Suprapubic skin (tissue), 4 donors: Measurements from ENCODE around the gene BTK. TPM values are rescaled to one million over a fixed set of nuclear protein-coding genes. Genes with fewer than 3 reads are reported as not detected.

Experiments used
- DNase-seq, 2 donors: peaks; one replicate each; pipeline ENCODE4 v3.0.0-alpha.2; 2019; ENCODE audit warnings: low spot score in 2 of 2
- H3K27ac ChIP-seq: fragments of 200-600 bp; sonication (generic); one replicate; pipeline ENCODE4 v1.5.1; 2019
- H3K27me3 ChIP-seq: fragments of 200-600 bp; sonication (generic); one replicate; pipeline ENCODE4 v1.5.1; 2019
- H3K36me3 ChIP-seq: fragments of 200-600 bp; sonication (generic); one replicate; pipeline ENCODE4 v1.5.1; 2019
- H3K4me1 ChIP-seq: fragments of 200-600 bp; sonication (generic); one replicate; pipeline ENCODE4 v1.5.1; 2019
- H3K4me3 ChIP-seq: fragments of 200-600 bp; sonication (generic); one replicate; pipeline ENCODE4 v1.5.1; 2019; ENCODE audit warnings: mild to moderate bottlenecking
- H3K9me3 ChIP-seq: fragments of 200-600 bp; sonication (generic); one replicate; pipeline ENCODE4 v1.5.1; 2019
- CTCF ChIP-seq, 2 donors: fragments of 200-600 bp in 1 of 2; fragments of 450-650 bp in 1 of 2; sonication (generic) in 1 of 2; IDR thresholded peaks; one replicate each; pipeline ENCODE4 v1.5.1; 2016 to 2019; ENCODE audit warnings: antibody characterized with exemption in 2 of 2, mild to moderate bottlenecking in 1 of 2, moderate library complexity in 1 of 2
- EP300 ChIP-seq: sonication (generic); formaldehyde crosslinking; IDR thresholded peaks from one replicate; pipeline ENCODE4 v1.6.1; 2017; ENCODE audit warnings: antibody characterized with exemption
- POLR2A ChIP-seq, 2 donors: fragments of 450-650 bp; IDR thresholded peaks; one replicate each; pipeline ENCODE4 v1.6.1; 2017; ENCODE audit warnings: antibody characterized with exemption in 2 of 2, mild to moderate bottlenecking in 2 of 2, moderate library complexity in 2 of 2
- POLR2AphosphoS5 ChIP-seq, 3 donors: sonication (generic); formaldehyde crosslinking; IDR thresholded peaks; one replicate each; pipeline ENCODE4 v1.6.1; 2017; ENCODE audit warnings: antibody characterized with exemption in 3 of 3
- WGBS: methylation state at CpG from one replicate; pipeline ENCODE4 v1.1.5; 2018; 5-methylcytosine and 5-hydroxymethylcytosine counted together
- total RNA-seq, 4 donors: library from RNA; depleted of rRNA; stranded (reverse); fragments of >200 nt; gene quantifications; one replicate each; pipeline ENCODE4 v1.1.0, GENCODE V29; 2016

The BTK gene
- 1 to 10 TPM; 1.4 to 6.8 (median 1.9) TPM for total RNA-seq

GRCh38 chrX:101385795-101386541, at the start of gene BTK:
BTK (minus strand) TSS chrX:101386191; CDS start chrX:101375284, 10,907 bp downstream.
- no peak for DNase-seq
- no peaks in the 10 kb centered on the region for H3K9me3 ChIP-seq
- TF ChIP-seq CTCF (IDR thresholded peaks at IDR 0.05) (no peak), POLR2AphosphoS5 (IDR thresholded peaks at IDR 0.05) (no peak), POLR2A (IDR thresholded peaks at IDR 0.05) (no peak), EP300 (no peak)
- no peaks in the 10 kb centered on the region for H3K4me1 ChIP-seq
- H3K27ac ChIP-seq, result no peak within 1 kb of the TSS
- 75% methylated on average over 9 of the region's 9 CpGs for WGBS
- peak within 1 kb of the TSS; percentile 14 for H3K4me3 ChIP-seq
- no peaks in the 10 kb centered on the region for H3K27me3 ChIP-seq
- H3K36me3 ChIP-seq, result no peaks in the 10 kb centered on the region

GRCh38 chrX:101430457-101431078, 44.6 kb upstream of the BTK start:
- no peaks in the 10 kb centered on the region for H3K4me1 ChIP-seq
- WGBS, result 90% methylated on average over 2 of the region's 2 CpGs
- TF ChIP-seq EP300, result no peak
- H3K4me3 ChIP-seq, result no peak overlapping the region
- peaks cover 5% of the 10 kb centered on the region for H3K36me3 ChIP-seq
- DNase-seq, result no peak
- H3K27ac ChIP-seq, result no peak overlapping the region
- H3K9me3 ChIP-seq, result no peaks in the 10 kb centered on the region
- no peaks in the 10 kb centered on the region for H3K27me3 ChIP-seq

- Histone ChIP-seq H3K36me3 (peaks cover 5% of the 10 kb centered on the region), H3K27me3 (no peaks in the 10 kb centered on the region), H3K4me1 (no peaks in the 10 kb centered on the region), H3K9me3 (no peaks in the 10 kb centered on the region), H3K27ac (no peak overlapping the region), H3K4me3 (no peak overlapping the region)
- DNase-seq, result no peak
- no peak for TF ChIP-seq EP300
- no peak for TF ChIP-seq CTCF (IDR thresholded peaks at IDR 0.05)
- TF ChIP-seq POLR2A (IDR thresholded peaks at IDR 0.05), result no peak
- no peak for TF ChIP-seq POLR2AphosphoS5 (IDR thresholded peaks at IDR 0.05)
- WGBS, result 80% methylated on average over 1 of the region's 1 CpG
These were observed 43.9 kb upstream of the BTK start for GRCh38 chrX:101429934-101430333.

GRCh38 chrX:101427954-101428353, 42.0 kb upstream of the BTK start:
- Histone ChIP-seq H3K27ac (no peak overlapping the region), H3K4me3 (no peak overlapping the region), H3K9me3 (no peaks in the 10 kb centered on the region), H3K27me3 (no peaks in the 10 kb centered on the region), H3K36me3 (peaks cover 5% of the 10 kb centered on the region), H3K4me1 (no peaks in the 10 kb centered on the region)
- no peak for DNase-seq
- TF ChIP-seq EP300 (no peak), CTCF (IDR thresholded peaks at IDR 0.05) (no peak), POLR2AphosphoS5 (IDR thresholded peaks at IDR 0.05) (no peak), POLR2A (IDR thresholded peaks at IDR 0.05) (no peak)
- WGBS, result 92% methylated on average over 2 of the region's 2 CpGs

GRCh38 chrX:101419489-101419888, 33.5 kb upstream of the BTK start:
- Histone ChIP-seq H3K36me3 (no peaks in the 10 kb centered on the region), H3K4me3 (no peak overlapping the region), H3K27ac (no peak overlapping the region), H3K9me3 (no peaks in the 10 kb centered on the region), H3K4me1 (peaks cover 18% of the 10 kb centered on the region), H3K27me3 (no peaks in the 10 kb centered on the region)
- 84% methylated on average over 2 of the region's 2 CpGs for WGBS
- no peak for DNase-seq
- TF ChIP-seq POLR2AphosphoS5 (IDR thresholded peaks at IDR 0.05), result no peak
- TF ChIP-seq CTCF (IDR thresholded peaks at IDR 0.05), result no peak
- TF ChIP-seq EP300, result no peak
- TF ChIP-seq POLR2A (IDR thresholded peaks at IDR 0.05), result no peak
